K562 (cell line): ENCODE results near the gene GADL1.

Source experiments
- EP300 ChIP-seq: IDR thresholded peaks from 2 replicates; pipeline ENCODE4 v1.6.1; 2012; ENCODE audit warnings: low read length, improper control_type of control experiment
- FOXJ3 ChIP-seq: sonication (generic); formaldehyde crosslinking; IDR thresholded peaks from 2 replicates; pipeline ENCODE4 v1.4.0; 2020; ENCODE audit warnings: mild to moderate bottlenecking, missing genetic modification reagents
- NFE2 ChIP-seq: IDR thresholded peaks from 2 replicates; pipeline ENCODE4 v1.6.1; 2014; ENCODE audit warnings: antibody characterized with exemption, low read depth

DNA sequence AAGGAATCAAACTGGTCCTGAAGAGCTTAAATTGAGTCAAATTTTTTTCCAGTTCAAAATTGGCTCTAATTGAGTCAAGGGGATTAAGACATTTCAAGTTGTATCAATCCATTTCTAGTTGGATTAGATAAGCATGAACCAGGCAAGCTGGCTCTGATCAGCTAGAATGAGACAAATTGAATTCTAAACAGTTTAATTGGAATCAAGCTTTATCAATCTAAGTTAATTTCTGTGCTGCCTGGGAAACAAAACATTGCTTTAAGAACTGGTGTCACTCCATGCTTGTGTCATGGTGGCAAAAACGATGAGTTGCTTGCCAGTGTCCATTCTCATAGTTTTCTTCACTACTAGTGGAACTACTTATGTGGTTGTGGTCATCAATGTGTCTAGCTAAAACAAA lies 171.2 kb downstream of the GADL1 start:
- TF ChIP-seq NFE2: no peak
- no peak for TF ChIP-seq FOXJ3 (CRISPR knock-in tag)
- no peak for TF ChIP-seq EP300
